HepG2 (cell line): ENCODE measurements around the gene IFNK. TPM values are rescaled to one million over a fixed set of nuclear protein-coding genes. Genes with fewer than 3 reads are reported as not detected.

ENCODE experiments used
- CBX1 ChIP-seq: IDR thresholded peaks from one replicate; pipeline ENCODE4 v1.6.1; 2016; ENCODE audit warnings: antibody characterized with exemption, low read depth
- CC2D1A ChIP-seq: sonication (generic); formaldehyde crosslinking; IDR thresholded peaks from 2 replicates; pipeline ENCODE4 v1.8.1; 2023; ENCODE audit warnings: mild to moderate bottlenecking, missing genetic modification reagents
- ETV6 ChIP-seq: sonication (generic); formaldehyde crosslinking; conservative IDR thresholded peaks from 2 replicates; pipeline ENCODE4 v1.4.0; 2020; ENCODE audit warnings: missing genetic modification reagents
- FOXA3 ChIP-seq: IDR thresholded peaks from 2 replicates; pipeline ENCODE4 v1.6.1; 2016; ENCODE audit warnings: missing genetic modification reagents, missing compliant biosample characterization
- IKZF4 ChIP-seq: sonication (generic); formaldehyde crosslinking; IDR thresholded peaks from 2 replicates; pipeline ENCODE4 v1.5.1; 2020; ENCODE audit warnings: borderline replicate concordance, mild to moderate bottlenecking, low read depth, missing genetic modification reagents; ENCODE audit errors: not compliant biosample characterization
- MYNN ChIP-seq: sonication (generic); formaldehyde crosslinking; IDR thresholded peaks from 2 replicates; pipeline ENCODE4 v1.4.0; 2020; ENCODE audit warnings: mild to moderate bottlenecking, low read depth, missing genetic modification reagents
- NAIF1 ChIP-seq: sonication (generic); formaldehyde crosslinking; IDR thresholded peaks from 2 replicates; pipeline ENCODE4 v1.5.0; 2020; ENCODE audit warnings: mild to moderate bottlenecking, missing genetic modification reagents, borderline replicate concordance
- NCOA2 ChIP-seq: sonication (generic); formaldehyde crosslinking; IDR thresholded peaks from 2 replicates; pipeline ENCODE4 v1.8.0; 2022; ENCODE audit warnings: inconsistent platforms
- PAXIP1 ChIP-seq: sonication (generic); formaldehyde crosslinking; conservative IDR thresholded peaks from 2 replicates; pipeline ENCODE4 v1.4.0; 2020; ENCODE audit warnings: mild to moderate bottlenecking, missing genetic modification reagents, moderate library complexity
- POLR2G ChIP-seq: fragments of 200-400 bp; formaldehyde crosslinking; IDR thresholded peaks from 2 replicates; pipeline ENCODE4 v1.6.1; 2018; ENCODE audit warnings: mild to moderate bottlenecking, low read depth, low read length, moderate library complexity
- RCOR2 ChIP-seq: IDR thresholded peaks from 2 replicates; pipeline ENCODE4 v1.6.1; 2016; ENCODE audit warnings: missing biosample characterization, missing genetic modification reagents
- RELA ChIP-seq: sonication (generic); formaldehyde crosslinking; IDR thresholded peaks from 2 replicates; pipeline ENCODE4 v1.4.0; 2020; ENCODE audit warnings: missing genetic modification reagents
- TBP ChIP-seq: sonication (generic); formaldehyde crosslinking; IDR thresholded peaks from 2 replicates; pipeline ENCODE4 v1.5.0; 2020; ENCODE audit warnings: missing genetic modification reagents
- XBP1 ChIP-seq: sonication (generic); formaldehyde crosslinking; IDR thresholded peaks from 2 replicates; pipeline ENCODE4 v1.5.0; 2020; ENCODE audit warnings: missing genetic modification reagents
- ZFYVE20 ChIP-seq: sonication (generic); formaldehyde crosslinking; IDR thresholded peaks from 2 replicates; pipeline ENCODE4 v1.8.0; 2023; ENCODE audit warnings: low read depth, mild to moderate bottlenecking, moderate library complexity, missing genetic modification reagents, borderline replicate concordance
- ZNF207 ChIP-seq: fragments of 450-650 bp; IDR thresholded peaks from 2 replicates; pipeline ENCODE4 v1.6.1; 2016; ENCODE audit warnings: antibody characterized with exemption, borderline replicate concordance
- ZNF567 ChIP-seq: sonication (generic); formaldehyde crosslinking; IDR thresholded peaks from 2 replicates; pipeline ENCODE4 v1.8.1; 2023; ENCODE audit warnings: mild to moderate bottlenecking, missing genetic modification reagents, borderline replicate concordance
- ZNF574 ChIP-seq: sonication (generic); formaldehyde crosslinking; IDR thresholded peaks from 2 replicates; pipeline ENCODE4 v1.4.0; 2020; ENCODE audit warnings: missing genetic modification reagents
- ZNF703 ChIP-seq: sonication (generic); formaldehyde crosslinking; IDR thresholded peaks from 2 replicates; pipeline ENCODE4 v1.5.1; 2020; ENCODE audit warnings: missing genetic modification reagents, mild to moderate bottlenecking, moderate library complexity, borderline replicate concordance
- polyA plus RNA-seq, 8 experiments: library from polyadenylated mRNA; depleted of rRNA in 3 of 8; stranded (reverse) in 7 of 8; unstranded in 1 of 8; fragments of >200 nt; fragmentation: Illumina TruSeq in 4 of 8; extraction: Trizol in 4 of 8; gene quantifications; 2 replicates each; pipeline versions ENCODE4 v1.2.1 to v1.2.3, GENCODE V29; 2011 to 2016; ENCODE audit warnings: low read depth in 4 of 8, missing spikeins in 1 of 8, mixed read lengths in 1 of 8; ENCODE audit not compliant: insufficient read depth in 1 of 8
- total RNA-seq, 5 experiments: library from RNA; depleted of rRNA; stranded (reverse); fragments of >200 nt; fragmentation: Illumina TruSeq; extraction: Trizol; gene quantifications; 2 replicates each; pipeline ENCODE4 v1.2.3, GENCODE V29; 2016; ENCODE audit warnings: low read depth in 1 of 5
- TF ChIP-seq, protein P1 (sequence below): sonication (generic); formaldehyde crosslinking; IDR thresholded peaks from 2 replicates; pipeline ENCODE4 v1.5.1; 2020; ENCODE audit warnings: mild to moderate bottlenecking, moderate library complexity, missing genetic modification reagents
- TF ChIP-seq, protein P2 (sequence below): sonication (generic); formaldehyde crosslinking; IDR thresholded peaks from 2 replicates; pipeline ENCODE4 v1.8.1; 2023; ENCODE audit warnings: missing genetic modification reagents, mild to moderate bottlenecking, borderline replicate concordance
- TF ChIP-seq, protein P3 (sequence below): sonication (generic); formaldehyde crosslinking; IDR thresholded peaks from 2 replicates; pipeline ENCODE4 v1.8.0; 2022; ENCODE audit warnings: missing genetic modification reagents, mild to moderate bottlenecking, inconsistent platforms, borderline replicate concordance

IFNK gene
- total and polyA plus RNA-seq, 2 of the 13 experiments (the other 11 are each of a cell fraction or from before 2014, with no cell fraction given): not detected

DNA sequence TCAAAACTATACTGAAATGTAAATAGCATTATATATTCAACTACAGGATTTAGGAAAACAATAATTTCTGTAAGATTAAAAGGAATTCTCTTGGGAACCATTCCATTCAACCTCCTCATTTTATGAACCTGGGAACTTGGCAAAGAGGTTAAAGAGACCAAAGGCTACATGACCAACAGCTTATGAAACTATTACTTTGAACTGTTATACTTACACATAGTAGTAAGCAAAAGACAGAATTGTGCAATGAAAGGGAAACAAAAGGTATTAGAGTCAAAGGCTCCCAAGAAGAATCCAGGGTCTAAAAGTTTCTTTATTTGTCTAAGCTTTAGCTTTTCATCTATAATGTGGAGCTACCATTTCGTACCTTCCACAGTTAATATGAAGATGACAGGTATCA, 42.0 kb downstream of the IFNK start (continued):
- TF ChIP-seq ZNF207 (no peak), ZNF574 (CRISPR knock-in tag) (no peak), TBP (CRISPR knock-in tag) (no peak), ZNF567 (CRISPR knock-in tag) (no peak), XBP1 (no peak), ETV6 (CRISPR knock-in tag) (no peak), MYNN (no peak), ZNF703 (CRISPR knock-in tag) (no peak), NAIF1 (no peak), CC2D1A (CRISPR knock-in tag) (no peak), PAXIP1 (CRISPR knock-in tag) (peak; percentile 47; the same call in 1 of the 2 replicates), ZFYVE20 (CRISPR knock-in tag) (no peak), RELA (CRISPR knock-in tag) (no peak), RCOR2 (CRISPR knock-in tag) (0 out of 2 replicates have a peak, but pooled peaks have one; percentile 37), IKZF4 (CRISPR knock-in tag) (no peak), POLR2G (no peak), NCOA2 (CRISPR knock-in tag) (peak; percentile 66), CBX1 (no peak), FOXA3 (CRISPR knock-in tag) (peak; percentile 73)
- TF ChIP-seq, protein P1, sequence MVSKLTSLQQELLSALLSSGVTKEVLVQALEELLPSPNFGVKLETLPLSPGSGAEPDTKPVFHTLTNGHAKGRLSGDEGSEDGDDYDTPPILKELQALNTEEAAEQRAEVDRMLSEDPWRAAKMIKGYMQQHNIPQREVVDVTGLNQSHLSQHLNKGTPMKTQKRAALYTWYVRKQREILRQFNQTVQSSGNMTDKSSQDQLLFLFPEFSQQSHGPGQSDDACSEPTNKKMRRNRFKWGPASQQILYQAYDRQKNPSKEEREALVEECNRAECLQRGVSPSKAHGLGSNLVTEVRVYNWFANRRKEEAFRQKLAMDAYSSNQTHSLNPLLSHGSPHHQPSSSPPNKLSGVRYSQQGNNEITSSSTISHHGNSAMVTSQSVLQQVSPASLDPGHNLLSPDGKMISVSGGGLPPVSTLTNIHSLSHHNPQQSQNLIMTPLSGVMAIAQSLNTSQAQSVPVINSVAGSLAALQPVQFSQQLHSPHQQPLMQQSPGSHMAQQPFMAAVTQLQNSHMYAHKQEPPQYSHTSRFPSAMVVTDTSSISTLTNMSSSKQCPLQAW (CRISPR knock-in tag): no peak
- TF ChIP-seq, protein P2, sequence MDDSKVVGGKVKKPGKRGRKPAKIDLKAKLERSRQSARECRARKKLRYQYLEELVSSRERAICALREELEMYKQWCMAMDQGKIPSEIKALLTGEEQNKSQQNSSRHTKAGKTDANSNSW (CRISPR knock-in tag): no peak
- TF ChIP-seq, protein P3, sequence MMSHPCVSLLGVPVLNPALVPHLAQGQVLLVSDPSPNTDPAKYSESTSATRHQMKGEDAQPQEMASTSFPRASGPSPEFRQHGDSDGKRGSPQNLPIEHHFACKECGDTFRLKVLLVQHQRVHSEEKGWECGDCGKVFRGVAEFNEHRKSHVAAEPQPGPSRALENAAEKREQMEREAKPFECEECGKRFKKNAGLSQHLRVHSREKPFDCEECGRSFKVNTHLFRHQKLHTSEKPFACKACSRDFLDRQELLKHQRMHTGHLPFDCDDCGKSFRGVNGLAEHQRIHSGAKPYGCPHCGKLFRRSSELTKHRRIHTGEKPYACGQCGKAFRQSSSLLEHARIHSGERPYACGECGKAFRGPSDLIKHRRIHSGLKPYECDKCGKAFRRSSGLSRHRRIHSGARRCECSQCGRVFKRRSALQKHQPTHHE (CRISPR knock-in tag): no peak
